Right lobe of liver (tissue), 4 donors: Measurements from ENCODE around the gene R3HDM2.

Experiments used
- POLR2A ChIP-seq: fragments of 450-650 bp; IDR thresholded peaks from one replicate; pipeline ENCODE4 v1.6.1; 2017; ENCODE audit warnings: antibody characterized with exemption, mild to moderate bottlenecking
- TF ChIP-seq, protein P1 (sequence below), 4 donors: fragments of 200-600 bp in 3 of 4; fragments of 450-650 bp in 1 of 4; IDR thresholded peaks; one replicate each; pipeline versions ENCODE4 v1.5.1 to v1.8.0; 2016 to 2022; ENCODE audit warnings: antibody characterized with exemption in 4 of 4, mild to moderate bottlenecking in 2 of 4
- donor health status: DM: no; HTN: no; CAD: no.
- donor health status: DM: no; HTN: no; CAD: no.
- donor health status: DM: no; HTN: yes; CAD: no.

DNA sequence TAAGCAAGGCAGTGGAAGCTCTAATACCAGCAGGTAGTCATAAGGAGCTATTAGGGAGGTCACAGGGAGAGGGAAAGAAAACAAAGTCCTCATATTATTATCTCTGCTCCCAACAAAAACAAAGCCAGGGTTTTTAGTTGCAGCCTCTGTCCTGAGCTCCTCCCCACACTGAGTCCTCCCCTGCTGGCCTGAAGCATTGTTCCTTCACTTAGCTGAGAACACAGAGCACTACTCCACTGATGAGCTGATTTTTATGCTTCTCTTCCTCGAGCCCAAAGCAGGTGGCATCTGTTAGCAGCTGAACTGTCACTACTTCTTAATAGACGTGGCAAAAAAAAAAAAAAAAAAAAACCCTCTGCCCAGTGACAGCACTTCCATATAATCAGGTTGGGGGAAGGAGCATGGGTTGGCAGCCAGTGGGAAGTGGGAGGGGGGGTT, 169.4 kb downstream of the R3HDM2 start:
- no peak for TF ChIP-seq POLR2A
- TF ChIP-seq, protein P1, sequence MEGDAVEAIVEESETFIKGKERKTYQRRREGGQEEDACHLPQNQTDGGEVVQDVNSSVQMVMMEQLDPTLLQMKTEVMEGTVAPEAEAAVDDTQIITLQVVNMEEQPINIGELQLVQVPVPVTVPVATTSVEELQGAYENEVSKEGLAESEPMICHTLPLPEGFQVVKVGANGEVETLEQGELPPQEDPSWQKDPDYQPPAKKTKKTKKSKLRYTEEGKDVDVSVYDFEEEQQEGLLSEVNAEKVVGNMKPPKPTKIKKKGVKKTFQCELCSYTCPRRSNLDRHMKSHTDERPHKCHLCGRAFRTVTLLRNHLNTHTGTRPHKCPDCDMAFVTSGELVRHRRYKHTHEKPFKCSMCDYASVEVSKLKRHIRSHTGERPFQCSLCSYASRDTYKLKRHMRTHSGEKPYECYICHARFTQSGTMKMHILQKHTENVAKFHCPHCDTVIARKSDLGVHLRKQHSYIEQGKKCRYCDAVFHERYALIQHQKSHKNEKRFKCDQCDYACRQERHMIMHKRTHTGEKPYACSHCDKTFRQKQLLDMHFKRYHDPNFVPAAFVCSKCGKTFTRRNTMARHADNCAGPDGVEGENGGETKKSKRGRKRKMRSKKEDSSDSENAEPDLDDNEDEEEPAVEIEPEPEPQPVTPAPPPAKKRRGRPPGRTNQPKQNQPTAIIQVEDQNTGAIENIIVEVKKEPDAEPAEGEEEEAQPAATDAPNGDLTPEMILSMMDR (IDR thresholded peaks at IDR 0.05) = no peak
